ENCODE measurements around the gene PODNL1. TPM values are rescaled to one million over a fixed set of nuclear protein-coding genes. Genes with fewer than 3 reads are reported as not detected.

Gene PODNL1
- total RNA-seq, 6 donors from 2014 or later, result 1.5 to 4.3 (median 2.5) TPM

DNA sequence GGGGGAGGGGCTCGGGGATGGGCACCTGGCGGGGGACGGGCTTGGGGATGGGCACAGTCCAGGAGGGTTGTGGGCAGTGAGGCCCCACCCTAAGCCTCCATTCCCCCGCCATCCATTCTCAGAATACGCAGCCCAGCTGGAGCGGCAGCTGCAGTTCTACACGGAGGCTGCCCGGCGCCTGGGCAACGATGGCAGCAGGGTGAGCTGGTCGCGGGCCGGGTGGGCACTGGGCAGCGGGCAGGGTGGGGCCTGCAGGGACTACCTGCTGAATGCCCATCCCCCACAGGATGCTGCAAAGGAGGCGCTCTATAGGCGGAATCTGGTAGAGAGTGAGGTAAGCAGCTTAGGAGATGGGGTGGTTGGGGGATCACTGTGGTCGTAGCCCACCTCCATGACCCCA is 8.3 kb downstream of the PODNL1 start:
- ATAC-seq (ENCODE audit: low FRiP score in 2 of 2) (no peak), DNase-seq (peak in 1 of 2 donors; percentile 65)
- TF ChIP-seq POLR2AphosphoS5 (IDR thresholded peaks at IDR 0.05) (no peak), EP300 (IDR thresholded peaks at IDR 0.05) (no peak), POLR2A (IDR thresholded peaks at IDR 0.05) (no peak)
- TF ChIP-seq, protein P1, sequence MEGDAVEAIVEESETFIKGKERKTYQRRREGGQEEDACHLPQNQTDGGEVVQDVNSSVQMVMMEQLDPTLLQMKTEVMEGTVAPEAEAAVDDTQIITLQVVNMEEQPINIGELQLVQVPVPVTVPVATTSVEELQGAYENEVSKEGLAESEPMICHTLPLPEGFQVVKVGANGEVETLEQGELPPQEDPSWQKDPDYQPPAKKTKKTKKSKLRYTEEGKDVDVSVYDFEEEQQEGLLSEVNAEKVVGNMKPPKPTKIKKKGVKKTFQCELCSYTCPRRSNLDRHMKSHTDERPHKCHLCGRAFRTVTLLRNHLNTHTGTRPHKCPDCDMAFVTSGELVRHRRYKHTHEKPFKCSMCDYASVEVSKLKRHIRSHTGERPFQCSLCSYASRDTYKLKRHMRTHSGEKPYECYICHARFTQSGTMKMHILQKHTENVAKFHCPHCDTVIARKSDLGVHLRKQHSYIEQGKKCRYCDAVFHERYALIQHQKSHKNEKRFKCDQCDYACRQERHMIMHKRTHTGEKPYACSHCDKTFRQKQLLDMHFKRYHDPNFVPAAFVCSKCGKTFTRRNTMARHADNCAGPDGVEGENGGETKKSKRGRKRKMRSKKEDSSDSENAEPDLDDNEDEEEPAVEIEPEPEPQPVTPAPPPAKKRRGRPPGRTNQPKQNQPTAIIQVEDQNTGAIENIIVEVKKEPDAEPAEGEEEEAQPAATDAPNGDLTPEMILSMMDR (IDR thresholded peaks at IDR 0.05), result no peak
- no peaks in the 10 kb centered on the region for H3K9me3 ChIP-seq
- 88% methylated on average over 10 of the region's 17 CpGs; no CpG with 5 or more reads in 1 of the 2 donors for WGBS, 2 donors
- peaks cover 0 to 12% (median 5%) of the 10 kb centered on the region in 4 donors for H3K4me1 ChIP-seq
- no peaks in the 10 kb centered on the region for H3K27me3 ChIP-seq
- peaks cover 0 to 53% (median 22%) of the 10 kb centered on the region in 4 donors for H3K36me3 ChIP-seq
- no peak overlapping the region for H3K4me3 ChIP-seq
- H3K27ac ChIP-seq, result no peak overlapping the region

DNA sequence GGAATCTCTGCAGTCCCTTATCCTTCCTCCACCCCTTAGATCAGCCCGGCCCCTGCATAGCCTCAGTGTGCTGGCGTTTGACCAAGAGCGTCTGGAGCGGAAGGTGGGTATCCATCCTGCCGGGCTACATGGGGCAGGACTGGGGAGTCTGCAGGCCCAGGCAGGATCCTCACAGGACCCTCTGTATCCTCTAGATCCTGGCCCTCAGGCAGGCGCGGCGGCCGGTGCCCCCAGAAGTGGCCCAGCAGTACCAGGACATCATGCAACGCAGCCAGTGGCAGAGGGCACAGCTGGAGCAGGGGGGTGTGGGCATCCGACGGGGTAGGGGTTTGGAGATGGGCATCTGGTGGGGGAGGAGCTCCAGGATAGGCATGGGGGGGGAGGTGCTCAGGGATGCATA is 8.9 kb downstream of the PODNL1 start:
- Histone ChIP-seq H3K9me3 (no peaks in the 10 kb centered on the region), H3K4me1 (peaks cover 0 to 12% (median 5%) of the 10 kb centered on the region in 4 donors), H3K27me3 (no peaks in the 10 kb centered on the region), H3K27ac (no peak overlapping the region), H3K36me3 (peaks cover 0 to 59% (median 26%) of the 10 kb centered on the region in 4 donors), H3K4me3 (no peak overlapping the region)
- DNase-seq (peak in 1 of 2 donors; percentile 78), ATAC-seq (ENCODE audit: low FRiP score in 2 of 2) (no peak)
- WGBS, 2 donors, result 80 to 95% methylated on average over 5 to 9 of the region's 12 CpGs
- TF ChIP-seq EP300 (IDR thresholded peaks at IDR 0.05), result no peak
- TF ChIP-seq, protein P1 (IDR thresholded peaks at IDR 0.05), result no peak
- TF ChIP-seq POLR2AphosphoS5 (IDR thresholded peaks at IDR 0.05), result no peak
- no peak for TF ChIP-seq POLR2A (IDR thresholded peaks at IDR 0.05)

DNA sequence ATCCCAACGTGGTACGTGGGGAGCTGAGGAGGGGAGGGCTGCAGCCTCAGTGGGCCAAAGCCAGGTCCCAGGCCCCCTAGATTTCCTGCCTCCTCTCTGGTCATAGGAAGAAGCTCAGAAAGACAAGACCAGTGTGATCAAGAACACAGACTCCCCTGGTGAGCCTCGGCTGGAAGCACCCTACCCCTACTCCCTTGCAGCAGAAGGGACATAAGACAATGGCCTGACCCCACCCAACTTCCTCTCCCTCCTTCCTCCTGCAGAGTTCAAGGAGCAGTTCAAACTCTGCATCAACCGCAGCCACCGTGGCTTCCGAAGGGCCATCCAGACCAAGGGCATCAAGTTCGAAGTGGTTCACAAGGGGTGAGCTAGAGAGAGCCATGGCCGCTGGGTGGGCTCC is 11.5 kb downstream of the PODNL1 start:
- H3K4me1 ChIP-seq, result peaks cover 0 to 12% (median 5%) of the 10 kb centered on the region in 4 donors
- TF ChIP-seq, protein P1 (IDR thresholded peaks at IDR 0.05), result no peak
- no peak for TF ChIP-seq POLR2AphosphoS5 (IDR thresholded peaks at IDR 0.05)
- TF ChIP-seq EP300 (IDR thresholded peaks at IDR 0.05), result no peak
- no peak for TF ChIP-seq POLR2A (IDR thresholded peaks at IDR 0.05)
- WGBS, 2 donors, result 56 to 83% methylated on average over 5 to 8 of the region's 8 CpGs
- H3K27me3 ChIP-seq, result no peaks in the 10 kb centered on the region
- H3K27ac ChIP-seq, result peak overlapping the region in 3 of 4 donors; percentile 39 to 80 (median 69)
- ATAC-seq (ENCODE audit: low FRiP score in 2 of 2), result no peak
- H3K4me3 ChIP-seq, result no peak overlapping the region
- no peaks in the 10 kb centered on the region for H3K9me3 ChIP-seq
- H3K36me3 ChIP-seq, result peaks cover 0 to 83% (median 40%) of the 10 kb centered on the region in 4 donors
- DNase-seq, result no peak

- Histone ChIP-seq H3K4me1 (peaks cover 0 to 12% (median 5%) of the 10 kb centered on the region in 4 donors), H3K9me3 (peaks cover 0 to under 1% (median 0%) of the 10 kb centered on the region in 4 donors), H3K4me3 (no peak overlapping the region), H3K27me3 (no peaks in the 10 kb centered on the region), H3K27ac (peak overlapping the region in 3 of 4 donors; percentile 39 to 80 (median 69)), H3K36me3 (peaks cover 0 to 87% (median 45%) of the 10 kb centered on the region in 4 donors)
- TF ChIP-seq POLR2A (IDR thresholded peaks at IDR 0.05), result no peak
- TF ChIP-seq POLR2AphosphoS5 (IDR thresholded peaks at IDR 0.05), result no peak
- TF ChIP-seq, protein P1 (IDR thresholded peaks at IDR 0.05), result no peak
- no peak for TF ChIP-seq EP300 (IDR thresholded peaks at IDR 0.05)
- DNase-seq (no peak), ATAC-seq (ENCODE audit: low FRiP score in 2 of 2) (no peak)
- WGBS, 2 donors, result 50 to 92% methylated on average over 4 of the region's 4 CpGs
Observed at GRCh38 chr19:13926010-13926409, 12.2 kb downstream of the PODNL1 start.

Data from upper lobe of left lung (tissue), 6 donors.